GM23338 (cell line): ENCODE data around the gene SLC30A1. TPM values are rescaled to one million over a fixed set of nuclear protein-coding genes. Genes with fewer than 3 reads are reported as not detected.

Source experiments
- ATAC-seq: fragments of 200-7000 bp; cut with Tn5 transposase; 3 replicates; pipeline ENCODE4 v1.9.1; 2020
- DNase-seq: peaks from one replicate; pipeline ENCODE4 v3.0.0-alpha.2; 2015; ENCODE audit warnings: low spot score
- H2AFZ ChIP-seq: fragments of 200-600 bp; sonication (generic); 2 replicates; pipeline ENCODE4 v1.8.0; 2016; ENCODE audit warnings: antibody characterized with exemption, mild to moderate bottlenecking, moderate library complexity
- H3F3A ChIP-seq: fragments of 200-600 bp; sonication (generic); replicated peaks from 2 replicates; pipeline ENCODE4 v1.8.0; 2017; ENCODE audit warnings: antibody characterized with exemption, mixed run types, low read depth
- H3K27ac ChIP-seq: fragments of 200-600 bp; sonication (generic); 2 replicates; pipeline ENCODE4 v1.6.1; 2016; ENCODE audit warnings: low read depth
- H3K27me3 ChIP-seq: fragments of 200-600 bp; sonication (generic); 2 replicates; pipeline ENCODE4 v1.8.0; 2016; ENCODE audit warnings: mild to moderate bottlenecking, mixed run types, moderate library complexity; ENCODE audit not compliant: insufficient read depth
- H3K36me3 ChIP-seq: fragments of 200-600 bp; sonication (generic); 2 replicates; pipeline ENCODE4 v1.8.0; 2016; ENCODE audit warnings: mild to moderate bottlenecking; ENCODE audit not compliant: insufficient read depth
- H3K4me1 ChIP-seq: fragments of 200-600 bp; sonication (generic); 2 replicates; pipeline ENCODE4 v1.8.0; 2016; ENCODE audit warnings: mild to moderate bottlenecking, moderate library complexity; ENCODE audit not compliant: insufficient read depth
- H3K4me2 ChIP-seq: fragments of 200-600 bp; sonication (generic); 2 replicates; pipeline ENCODE4 v1.7.1; 2017; ENCODE audit warnings: mixed run types
- H3K4me3 ChIP-seq: fragments of 200-600 bp; sonication (generic); 2 replicates; pipeline ENCODE4 v1.6.1; 2016; ENCODE audit warnings: mixed run types
- H3K79me2 ChIP-seq: fragments of 200-600 bp; sonication (generic); replicated peaks from 2 replicates; pipeline ENCODE4 v1.8.0; 2017; ENCODE audit warnings: mild to moderate bottlenecking; ENCODE audit not compliant: insufficient read depth
- H3K9me2 ChIP-seq: fragments of 200-600 bp; sonication (generic); 2 replicates; pipeline ENCODE4 v1.8.0; 2017; ENCODE audit not compliant: insufficient read depth
- H4K20me1 ChIP-seq: fragments of 200-600 bp; sonication (generic); replicated peaks from 2 replicates; pipeline ENCODE4 v1.8.0; 2017; ENCODE audit warnings: mild to moderate bottlenecking; ENCODE audit not compliant: insufficient read depth
- H3K27ac Mint-ChIP-seq: 2 replicates; pipeline ENCODE4 v1.8.0; 2020; ENCODE audit warnings: inconsistent platforms, mild to moderate bottlenecking, moderate library complexity, mixed read lengths
- H3K27me3 Mint-ChIP-seq: 3 replicates; pipeline ENCODE4 v1.8.0; 2022; ENCODE audit warnings: low read depth, mild to moderate bottlenecking, moderate library complexity, mixed read lengths, inconsistent platforms; ENCODE audit not compliant: insufficient read depth, poor library complexity
- H3K36me3 Mint-ChIP-seq: 3 replicates; pipeline ENCODE4 v1.8.0; 2021; ENCODE audit warnings: low read depth, mild to moderate bottlenecking, inconsistent platforms, moderate library complexity, mixed read lengths
- H3K4me1 Mint-ChIP-seq: 3 replicates; pipeline ENCODE4 v1.8.0; 2020; ENCODE audit warnings: mild to moderate bottlenecking, inconsistent platforms, mixed read lengths
- H3K4me3 Mint-ChIP-seq: 3 replicates; pipeline ENCODE4 v1.8.0; 2021; ENCODE audit warnings: moderate library complexity, mild to moderate bottlenecking, inconsistent platforms, mixed read lengths
- H3K9me3 Mint-ChIP-seq: 3 replicates; pipeline ENCODE4 v1.8.0; 2020; ENCODE audit warnings: moderate library complexity, mild to moderate bottlenecking, inconsistent platforms, mixed read lengths
- ETS1 ChIP-seq: IDR thresholded peaks from 2 replicates; pipeline ENCODE4 v1.6.1; 2016; ENCODE audit warnings: antibody characterized with exemption
- EZH2 ChIP-seq: fragments of 200-600 bp; sonication (generic); IDR thresholded peaks from one replicate; pipeline ENCODE4 v1.8.0; 2017; ENCODE audit warnings: antibody characterized with exemption, mild to moderate bottlenecking, low read depth; ENCODE audit not compliant: unreplicated experiment
- EZH2phosphoT487 ChIP-seq: fragments of 200-600 bp; sonication (generic); IDR thresholded peaks from one replicate; pipeline ENCODE4 v1.8.1; 2018; ENCODE audit warnings: antibody characterized with exemption; ENCODE audit not compliant: unreplicated experiment
- JUNB ChIP-seq: IDR thresholded peaks from one replicate; pipeline ENCODE4 v1.6.1; 2016; ENCODE audit warnings: antibody characterized with exemption; ENCODE audit not compliant: unreplicated experiment
- POLR2AphosphoS5 ChIP-seq: IDR thresholded peaks from 2 replicates; pipeline ENCODE4 v1.6.1; 2016; ENCODE audit warnings: antibody characterized with exemption, low read depth
- STAT1 ChIP-seq: IDR thresholded peaks from one replicate; pipeline ENCODE4 v1.6.1; 2016; ENCODE audit warnings: antibody characterized with exemption; ENCODE audit not compliant: unreplicated experiment
- ZNF114 ChIP-seq: fragments of 250-450 bp; sonication (Bioruptor Pico); IDR thresholded peaks from 2 replicates; pipeline ENCODE4 v1.5.0; 2020; ENCODE audit warnings: mild to moderate bottlenecking, moderate library complexity
- ZNF331 ChIP-seq: fragments of 250-450 bp; sonication (Bioruptor Pico); IDR thresholded peaks from 2 replicates; pipeline ENCODE4 v1.5.0; 2020; ENCODE audit warnings: low read depth, mild to moderate bottlenecking, moderate library complexity
- ZNF462 ChIP-seq: fragments of 250-450 bp; sonication (Bioruptor Pico); IDR thresholded peaks from 2 replicates; pipeline ENCODE4 v1.5.0; 2020; ENCODE audit warnings: mild to moderate bottlenecking, moderate library complexity
- polyA plus RNA-seq: library from polyadenylated mRNA; unstranded; fragments of >200 nt; fragmentation: Nextera tagmentation; extraction: Ambion mirVana; gene quantifications from 2 replicates; pipeline ENCODE4 v1.2.1, GENCODE V29; 2016
- total RNA-seq: library from RNA; depleted of rRNA; stranded (reverse); fragments of >200 nt; shearing (Covaris generic); gene quantifications from 2 replicates; pipeline ENCODE4 v1.2.3, GENCODE V29; 2014
- TF ChIP-seq, protein P1 (sequence below), 2 experiments: fragments of 200-600 bp in 1 of 2; sonication (generic) in 1 of 2; conservative IDR thresholded peaks; 2 replicates each; pipeline versions ENCODE4 v1.5.1 to v1.6.1; 2016 to 2017; ENCODE audit warnings: antibody characterized with exemption in 2 of 2, low read depth in 2 of 2, mild to moderate bottlenecking in 2 of 2, moderate library complexity in 1 of 2

Gene SLC30A1
- total and polyA plus RNA-seq, 2 experiments from 2014 or later = 3.3 to 17.7 TPM

DNA sequence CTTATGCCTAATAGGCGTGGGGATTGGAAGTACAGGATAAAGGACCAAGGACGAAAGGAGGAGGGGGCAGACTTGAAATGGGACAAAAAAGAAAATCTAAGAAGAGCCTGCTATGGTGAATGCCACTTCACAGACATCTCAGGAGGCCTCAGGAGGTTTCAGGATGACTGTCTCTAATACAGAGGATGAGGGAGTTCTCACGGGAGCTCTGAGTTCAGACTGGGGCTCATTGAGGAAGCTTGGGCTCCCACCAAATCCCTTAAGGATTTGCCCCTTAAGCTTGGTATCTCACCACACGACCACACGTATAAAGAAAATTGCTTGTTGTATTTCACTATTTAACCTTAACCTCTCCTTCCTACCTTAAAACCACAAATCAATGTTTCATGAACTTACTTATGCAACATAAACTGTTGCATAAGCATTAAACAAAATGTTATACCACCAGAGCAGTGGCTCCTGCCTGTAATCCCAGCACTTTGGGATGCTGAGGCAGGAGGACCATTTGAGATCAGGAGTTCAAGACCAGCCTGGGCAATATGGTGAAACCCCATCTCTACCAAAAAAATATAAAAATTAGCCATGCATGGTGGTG is 12.4 kb downstream of the SLC30A1 start (continued):
- TF ChIP-seq, protein P1, sequence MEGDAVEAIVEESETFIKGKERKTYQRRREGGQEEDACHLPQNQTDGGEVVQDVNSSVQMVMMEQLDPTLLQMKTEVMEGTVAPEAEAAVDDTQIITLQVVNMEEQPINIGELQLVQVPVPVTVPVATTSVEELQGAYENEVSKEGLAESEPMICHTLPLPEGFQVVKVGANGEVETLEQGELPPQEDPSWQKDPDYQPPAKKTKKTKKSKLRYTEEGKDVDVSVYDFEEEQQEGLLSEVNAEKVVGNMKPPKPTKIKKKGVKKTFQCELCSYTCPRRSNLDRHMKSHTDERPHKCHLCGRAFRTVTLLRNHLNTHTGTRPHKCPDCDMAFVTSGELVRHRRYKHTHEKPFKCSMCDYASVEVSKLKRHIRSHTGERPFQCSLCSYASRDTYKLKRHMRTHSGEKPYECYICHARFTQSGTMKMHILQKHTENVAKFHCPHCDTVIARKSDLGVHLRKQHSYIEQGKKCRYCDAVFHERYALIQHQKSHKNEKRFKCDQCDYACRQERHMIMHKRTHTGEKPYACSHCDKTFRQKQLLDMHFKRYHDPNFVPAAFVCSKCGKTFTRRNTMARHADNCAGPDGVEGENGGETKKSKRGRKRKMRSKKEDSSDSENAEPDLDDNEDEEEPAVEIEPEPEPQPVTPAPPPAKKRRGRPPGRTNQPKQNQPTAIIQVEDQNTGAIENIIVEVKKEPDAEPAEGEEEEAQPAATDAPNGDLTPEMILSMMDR (conservative IDR thresholded peaks at IDR 0.05; ENCODE audit: low read depth in 2 of 2) = no peak
- TF ChIP-seq ZNF462 (CRISPR knock-in tag) (no peak), ZNF114 (no peak), POLR2AphosphoS5 (no peak), EZH2phosphoT487 (no peak), ZNF331 (CRISPR knock-in tag) (no peak), EZH2 (no peak), STAT1 (no peak)

DNA sequence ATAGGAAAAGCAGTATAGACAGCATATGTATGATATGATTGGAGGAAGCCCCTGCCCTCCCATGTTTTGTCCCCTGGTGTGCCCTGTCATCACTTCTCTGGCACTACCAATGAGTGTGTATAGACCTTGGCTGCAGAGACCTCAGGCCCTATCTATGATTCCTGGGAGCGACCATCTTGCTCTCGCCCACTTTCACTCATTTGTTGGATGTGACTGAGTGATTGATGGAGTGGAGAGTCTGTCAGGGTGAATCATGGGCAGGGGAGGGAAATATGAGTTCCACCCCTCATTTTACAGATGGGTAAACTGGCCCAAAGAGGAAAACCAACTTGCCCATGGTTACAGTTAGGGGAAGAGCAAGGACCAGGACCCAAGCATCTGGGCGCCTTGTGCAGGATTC is 14.9 kb downstream of the SLC30A1 start:
- Mint-ChIP-seq H3K27me3 (no peaks in the 10 kb centered on the region), H3K4me3 (no peak overlapping the region), H3K27ac (no peak overlapping the region), H3K4me1 (no peaks in the 10 kb centered on the region; the same call in 2 of the 3 replicates), H3K36me3 (no peaks in the 10 kb centered on the region), H3K9me3 (no peaks in the 10 kb centered on the region)
- Histone ChIP-seq H3K4me2 (no peak overlapping the region), H3K9me2 (no peaks in the 10 kb centered on the region), H4K20me1 (no peaks in the 10 kb centered on the region; the same call in 1 of the 2 replicates), H3K27me3 (no peaks in the 10 kb centered on the region), H3K4me1 (no peaks in the 10 kb centered on the region), H3F3A (no peaks in the 10 kb centered on the region), H3K36me3 (no peaks in the 10 kb centered on the region), H3K79me2 (no peaks in the 10 kb centered on the region), H3K27ac (no peak overlapping the region), H3K4me3 (no peak overlapping the region), H2AFZ (no peak overlapping the region)
- DNase-seq (no peak), ATAC-seq (no peak)
- no peak for TF ChIP-seq ETS1
- TF ChIP-seq STAT1 = no peak
- no peak for TF ChIP-seq ZNF114
- TF ChIP-seq JUNB = no peak
